NCI-H446 treated with DMSO at 0.1 percent for 48 hours (cell line): Measurements from ENCODE around the gene DAZ1.
"Not testable (repeated sequence)": the region's sequence is repeated elsewhere in the genome, so short reads cannot be mapped to it uniquely, and the experiment has no call there.

Experiments used
- DNase-seq: peaks from one replicate; lab custom pipeline; 2025; lab: John Stamatoyannopoulos, UW

Gene DAZ1, protein sequence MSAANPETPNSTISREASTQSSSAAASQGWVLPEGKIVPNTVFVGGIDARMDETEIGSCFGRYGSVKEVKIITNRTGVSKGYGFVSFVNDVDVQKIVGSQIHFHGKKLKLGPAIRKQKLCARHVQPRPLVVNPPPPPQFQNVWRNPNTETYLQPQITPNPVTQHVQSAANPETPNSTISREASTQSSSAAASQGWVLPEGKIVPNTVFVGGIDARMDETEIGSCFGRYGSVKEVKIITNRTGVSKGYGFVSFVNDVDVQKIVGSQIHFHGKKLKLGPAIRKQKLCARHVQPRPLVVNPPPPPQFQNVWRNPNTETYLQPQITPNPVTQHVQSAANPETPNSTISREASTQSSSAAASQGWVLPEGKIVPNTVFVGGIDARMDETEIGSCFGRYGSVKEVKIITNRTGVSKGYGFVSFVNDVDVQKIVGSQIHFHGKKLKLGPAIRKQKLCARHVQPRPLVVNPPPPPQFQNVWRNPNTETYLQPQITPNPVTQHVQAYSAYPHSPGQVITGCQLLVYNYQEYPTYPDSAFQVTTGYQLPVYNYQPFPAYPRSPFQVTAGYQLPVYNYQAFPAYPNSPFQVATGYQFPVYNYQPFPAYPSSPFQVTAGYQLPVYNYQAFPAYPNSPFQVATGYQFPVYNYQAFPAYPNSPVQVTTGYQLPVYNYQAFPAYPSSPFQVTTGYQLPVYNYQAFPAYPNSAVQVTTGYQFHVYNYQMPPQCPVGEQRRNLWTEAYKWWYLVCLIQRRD

DNA sequence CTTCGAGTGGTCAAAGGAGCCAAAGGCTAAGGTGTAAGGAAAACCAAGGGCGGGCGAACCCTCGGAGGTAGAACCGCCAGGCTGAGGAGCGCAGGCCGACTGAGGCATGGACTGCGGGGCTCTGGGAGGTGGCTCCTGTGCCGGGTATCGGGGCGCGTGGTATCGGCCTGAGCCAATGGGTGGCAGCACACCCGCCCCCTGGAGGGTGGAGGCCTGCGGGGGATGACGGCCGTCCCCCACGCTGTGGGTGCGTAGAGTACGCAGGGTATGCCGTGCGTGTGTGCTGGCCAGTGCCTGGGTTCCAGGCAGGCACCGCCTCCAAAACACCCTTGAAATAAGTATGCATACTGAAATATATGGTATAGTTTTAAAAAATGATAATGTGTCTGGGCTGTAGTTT lies at the start of gene DAZ1:
TSS of gene DAZ1 (minus strand) at position 101 of the 400 bp plus-strand sequence. CDS start 208 bp downstream, outside the sequence.
- DNase-seq: not testable (repeated sequence)

DNA sequence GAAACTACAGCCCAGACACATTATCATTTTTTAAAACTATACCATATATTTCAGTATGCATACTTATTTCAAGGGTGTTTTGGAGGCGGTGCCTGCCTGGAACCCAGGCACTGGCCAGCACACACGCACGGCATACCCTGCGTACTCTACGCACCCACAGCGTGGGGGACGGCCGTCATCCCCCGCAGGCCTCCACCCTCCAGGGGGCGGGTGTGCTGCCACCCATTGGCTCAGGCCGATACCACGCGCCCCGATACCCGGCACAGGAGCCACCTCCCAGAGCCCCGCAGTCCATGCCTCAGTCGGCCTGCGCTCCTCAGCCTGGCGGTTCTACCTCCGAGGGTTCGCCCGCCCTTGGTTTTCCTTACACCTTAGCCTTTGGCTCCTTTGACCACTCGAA lies 20.4 kb upstream of the DAZ1 start, which contains the start of gene DAZ2:
TSS of gene DAZ2 (plus strand) at position 301 of the 400 bp plus-strand sequence. CDS start 208 bp downstream, outside the sequence.
- DNase-seq: not testable (repeated sequence)

DNA sequence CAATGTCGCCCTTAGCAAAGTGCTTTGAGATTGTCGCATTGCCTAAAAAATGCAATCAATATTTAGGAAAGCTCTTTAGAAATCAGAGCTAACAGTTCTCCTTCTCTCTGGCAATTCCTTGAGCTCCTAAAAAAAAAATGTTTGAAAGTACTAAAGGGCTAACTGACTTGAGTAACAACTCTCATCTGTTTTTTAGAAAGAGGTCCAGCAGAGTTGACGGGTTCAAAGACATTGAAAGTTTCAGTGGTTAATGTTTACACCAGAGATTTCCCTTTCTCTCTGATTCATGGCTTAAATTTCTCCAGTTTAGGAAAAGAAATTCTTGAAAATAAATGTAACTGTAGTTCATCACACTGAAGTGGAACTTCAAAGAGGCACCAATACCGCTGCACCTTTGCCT lies 11.9 kb upstream of the DAZ1 start:
- not testable (repeated sequence) for DNase-seq

DNA sequence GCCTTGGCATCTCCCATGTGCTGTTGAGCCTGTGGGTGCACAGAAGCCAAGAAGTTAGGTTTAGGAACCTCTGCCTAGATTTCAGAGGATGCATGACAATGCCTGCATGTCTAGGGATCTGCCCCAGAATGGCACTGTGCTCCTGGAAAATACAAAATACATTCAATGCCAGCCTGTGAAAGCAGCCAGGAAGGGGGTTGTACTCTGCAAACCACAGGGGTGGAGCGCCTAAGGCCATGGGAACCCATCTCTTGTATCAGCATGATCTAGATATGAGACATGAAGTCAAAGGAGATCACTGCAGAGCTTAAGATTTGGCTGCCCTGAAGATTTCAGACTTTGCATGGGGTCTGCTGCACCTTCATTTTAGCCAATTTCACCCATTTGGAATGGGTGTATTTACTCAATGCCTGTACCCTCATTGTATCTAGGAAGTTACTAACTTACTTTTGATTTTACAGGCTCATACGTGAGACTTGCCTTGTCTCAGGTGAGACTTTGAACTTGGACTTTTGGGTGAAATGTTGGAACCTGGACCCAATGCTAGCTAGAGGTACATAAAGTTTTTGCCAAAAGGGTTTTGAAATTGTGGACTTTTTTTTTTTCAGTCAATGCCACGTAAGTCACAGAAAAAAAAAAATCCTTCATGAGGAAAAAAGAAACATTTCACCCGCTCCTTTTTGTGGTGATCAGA lies 11.1 kb upstream of the DAZ1 start:
- DNase-seq: not testable (repeated sequence)

DNA sequence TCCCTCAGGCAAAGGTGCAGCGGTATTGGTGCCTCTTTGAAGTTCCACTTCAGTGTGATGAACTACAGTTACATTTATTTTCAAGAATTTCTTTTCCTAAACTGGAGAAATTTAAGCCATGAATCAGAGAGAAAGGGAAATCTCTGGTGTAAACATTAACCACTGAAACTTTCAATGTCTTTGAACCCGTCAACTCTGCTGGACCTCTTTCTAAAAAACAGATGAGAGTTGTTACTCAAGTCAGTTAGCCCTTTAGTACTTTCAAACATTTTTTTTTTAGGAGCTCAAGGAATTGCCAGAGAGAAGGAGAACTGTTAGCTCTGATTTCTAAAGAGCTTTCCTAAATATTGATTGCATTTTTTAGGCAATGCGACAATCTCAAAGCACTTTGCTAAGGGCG lies 8.6 kb upstream of the DAZ1 start:
- DNase-seq: not testable (repeated sequence)
